Endodermal cell (in vitro differentiated cells): ENCODE measurements around the gene FAM151A. TPM values are rescaled to one million over a fixed set of nuclear protein-coding genes. Genes with fewer than 3 reads are reported as not detected.

ENCODE experiments used
- DNase-seq: peaks from one replicate; pipeline ENCODE4 v3.0.0-alpha.2; 2017
- H3K27ac ChIP-seq: 2 replicates; pipeline ENCODE4 v1.5.1; 2013; ENCODE audit warnings: mild to moderate bottlenecking, low read depth, low read length, moderate library complexity
- H3K27me3 ChIP-seq: 2 replicates; pipeline ENCODE4 v1.6.1; 2013; ENCODE audit warnings: mild to moderate bottlenecking, low read length, moderate library complexity; ENCODE audit not compliant: insufficient read depth, control insufficient read depth, poor library complexity, severe bottlenecking
- H3K36me3 ChIP-seq: 2 replicates; pipeline ENCODE4 v1.7.0; 2013; ENCODE audit warnings: mild to moderate bottlenecking, low read length, moderate library complexity; ENCODE audit not compliant: control insufficient read depth, insufficient read depth
- H3K4me1 ChIP-seq: one replicate; pipeline ENCODE4 v1.7.0; 2013; ENCODE audit warnings: low read length; ENCODE audit not compliant: control insufficient read depth, insufficient read depth
- H3K4me3 ChIP-seq: 2 replicates; pipeline ENCODE4 v1.5.1; 2013; ENCODE audit warnings: mild to moderate bottlenecking, low read length, moderate library complexity
- H3K9ac ChIP-seq: 2 replicates; pipeline ENCODE4 v1.6.1; 2013; ENCODE audit warnings: mild to moderate bottlenecking, low read length, moderate library complexity; ENCODE audit not compliant: poor library complexity, severe bottlenecking; ENCODE audit errors: extremely low read depth
- H3K9me3 ChIP-seq: 2 replicates; pipeline ENCODE4 v1.6.1; 2013; ENCODE audit warnings: mild to moderate bottlenecking, low read length, moderate library complexity; ENCODE audit not compliant: control insufficient read depth
- H3K27ac Mint-ChIP-seq: 2 replicates; pipeline ENCODE4 v1.8.0; 2020; ENCODE audit warnings: mixed read lengths
- H3K27me3 Mint-ChIP-seq: 2 replicates; pipeline ENCODE4 v1.8.0; 2021; ENCODE audit warnings: mild to moderate bottlenecking, mixed read lengths; ENCODE audit not compliant: insufficient read depth
- H3K36me3 Mint-ChIP-seq: 2 replicates; pipeline ENCODE4 v1.8.0; 2020; ENCODE audit warnings: low read depth, mixed read lengths
- H3K4me1 Mint-ChIP-seq: 2 replicates; pipeline ENCODE4 v1.8.0; 2020; ENCODE audit warnings: mixed read lengths
- H3K4me3 Mint-ChIP-seq: 2 replicates; pipeline ENCODE4 v1.8.0; 2020; ENCODE audit warnings: mild to moderate bottlenecking, moderate library complexity, mixed read lengths
- H3K9me3 Mint-ChIP-seq: 2 replicates; pipeline ENCODE4 v1.8.0; 2020; ENCODE audit warnings: mild to moderate bottlenecking, mixed read lengths
- CTCF ChIP-seq: fragments of 200-600 bp; sonication (generic); conservative IDR thresholded peaks from 2 replicates; pipeline ENCODE4 v1.5.0; 2021; ENCODE audit warnings: antibody characterized with exemption, mild to moderate bottlenecking
- WGBS, 2 experiments: methylation state at CpG; one replicate each; pipeline versions ENCODE4 v1.1.5 to v1.1.7; 2013; ENCODE audit warnings: missing lambda C conversion rate in 2 of 2, mixed read lengths in 1 of 2; ENCODE audit not compliant: insufficient coverage in 1 of 2, insufficient read length in 1 of 2; 5-methylcytosine and 5-hydroxymethylcytosine counted together
- total RNA-seq, 2 donors: library from RNA; stranded (reverse); fragmentation: NEBNext Ultra II Directional in 1 of 2; extraction: Animal tissue kit (Norgen Biotek cat#: 25700) in 1 of 2; gene quantifications; 2 replicates in 1 of 2; 3 replicates in 1 of 2; pipeline ENCODE4 v1.2.1, GENCODE V29; 2021

FAM151A gene
- total RNA-seq, 2 donors from 2014 or later = not detected

DNA sequence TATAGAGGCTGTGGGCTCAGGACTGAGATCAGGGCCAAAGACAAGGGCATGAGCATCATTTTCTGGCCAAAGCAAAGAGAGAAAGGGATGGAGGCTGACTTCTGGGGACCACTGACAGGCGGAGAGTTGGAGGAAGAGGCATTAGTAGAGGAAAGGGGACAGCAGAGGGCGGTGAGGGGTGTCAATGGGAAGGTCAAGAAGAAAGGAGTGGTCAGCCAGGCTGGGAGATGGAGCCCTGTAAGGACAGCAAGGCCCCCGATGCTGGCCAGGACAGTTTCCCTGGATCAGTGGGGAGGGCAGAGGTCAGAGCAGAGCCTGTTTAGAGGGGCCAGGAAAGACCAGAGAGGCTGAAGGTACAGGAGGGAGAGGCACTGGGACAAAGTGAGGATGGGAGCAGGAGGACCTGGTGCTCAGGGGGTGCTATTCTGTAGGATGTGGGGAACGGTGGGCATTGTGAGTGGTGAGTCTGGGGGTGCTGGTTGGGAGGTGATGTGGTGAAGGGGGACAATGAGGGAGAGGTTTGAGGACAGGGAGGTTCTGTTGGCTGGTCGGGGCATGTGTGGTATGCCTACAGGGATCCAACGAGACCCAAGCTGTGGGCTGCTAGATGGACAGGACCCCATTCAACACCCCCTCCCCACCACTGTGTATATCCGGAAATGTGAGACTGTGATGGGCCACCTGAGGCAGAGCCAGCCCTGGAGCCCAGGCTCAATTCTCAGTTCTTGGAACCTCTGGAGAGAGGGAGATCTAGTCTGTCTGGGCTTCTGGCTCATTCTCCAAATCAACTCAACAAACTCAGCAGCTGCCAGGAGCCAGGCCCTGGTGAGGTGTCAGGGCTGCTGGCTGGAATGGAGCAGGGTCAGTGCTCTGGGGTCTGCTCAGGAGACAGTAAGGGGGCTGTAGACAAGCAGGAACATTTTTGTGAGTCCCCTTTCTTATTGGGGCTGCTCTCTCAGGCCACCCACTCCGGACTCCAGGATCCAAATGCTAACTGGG lies 1.4 kb upstream of the FAM151A start:
- Histone ChIP-seq H3K4me1 (no peaks in the 10 kb centered on the region), H3K27ac (no peak overlapping the region), H3K4me3 (no peak overlapping the region), H3K9ac (no peak overlapping the region), H3K9me3 (no peaks in the 10 kb centered on the region), H3K36me3 (no peaks in the 10 kb centered on the region), H3K27me3 (peaks cover 29% of the 10 kb centered on the region)
- no peak for TF ChIP-seq CTCF
- H3K4me1 Mint-ChIP-seq = peaks cover 7% of the 10 kb centered on the region
- WGBS, 2 experiments = 79 to 82% methylated on average over 3 to 7 of the region's 8 CpGs
- no peak overlapping the region for H3K4me3 Mint-ChIP-seq
- DNase-seq = no peak
- peaks cover 37% of the 10 kb centered on the region for H3K27me3 Mint-ChIP-seq
- H3K9me3 Mint-ChIP-seq = peaks cover 3% of the 10 kb centered on the region
- no peaks in the 10 kb centered on the region for H3K36me3 Mint-ChIP-seq
- H3K27ac Mint-ChIP-seq = no peak overlapping the region

GRCh38 chr1:54619749-54620148 lies 3.6 kb downstream of the FAM151A start:
- Mint-ChIP-seq H3K36me3 (no peaks in the 10 kb centered on the region), H3K4me3 (no peak overlapping the region), H3K4me1 (peaks cover 13% of the 10 kb centered on the region), H3K27me3 (peaks cover 32% of the 10 kb centered on the region), H3K27ac (no peak overlapping the region), H3K9me3 (no peaks in the 10 kb centered on the region)
- H3K4me1 ChIP-seq = no peaks in the 10 kb centered on the region
- no peak overlapping the region for H3K9ac ChIP-seq
- no peaks in the 10 kb centered on the region for H3K9me3 ChIP-seq
- no peak overlapping the region for H3K27ac ChIP-seq
- peak; percentile 58 for DNase-seq
- H3K36me3 ChIP-seq = no peaks in the 10 kb centered on the region
- no peak overlapping the region for H3K4me3 ChIP-seq
- no peak for TF ChIP-seq CTCF
- WGBS, 2 experiments = 75% methylated on average over 7 to 8 of the region's 8 CpGs
- peaks cover 31% of the 10 kb centered on the region for H3K27me3 ChIP-seq

- no peak for TF ChIP-seq CTCF
- no peak for DNase-seq
These were observed 7.6 kb downstream of the FAM151A start for GRCh38 chr1:54615531-54616279.

More at GRCh38 chr1:54615531-54616279, 7.6 kb downstream of the FAM151A start:
- peaks cover 6% of the 10 kb centered on the region for H3K4me1 Mint-ChIP-seq
- Histone ChIP-seq H3K9ac (no peak overlapping the region), H3K27me3 (peaks cover 15% of the 10 kb centered on the region), H3K27ac (no peak overlapping the region), H3K4me3 (no peak overlapping the region), H3K36me3 (no peaks in the 10 kb centered on the region), H3K4me1 (no peaks in the 10 kb centered on the region), H3K9me3 (no peaks in the 10 kb centered on the region)
- no peaks in the 10 kb centered on the region for H3K36me3 Mint-ChIP-seq
- no peaks in the 10 kb centered on the region for H3K9me3 Mint-ChIP-seq
- H3K4me3 Mint-ChIP-seq = no peak overlapping the region
- H3K27me3 Mint-ChIP-seq = peaks cover 8% of the 10 kb centered on the region
- 83 to 87% methylated on average over 8 to 13 of the region's 13 CpGs for WGBS, 2 experiments
- H3K27ac Mint-ChIP-seq = no peak overlapping the region
